Thymus (tissue), 11 donors: ENCODE data around the gene MXRA8. TPM values are rescaled to one million over a fixed set of nuclear protein-coding genes. Genes with fewer than 3 reads are reported as not detected.

Source experiments
- DNase-seq, 9 donors: peaks; one replicate each; pipeline ENCODE4 v3.0.0-alpha.2; 2013; ENCODE audit warnings: low spot score in 9 of 9, low read depth in 6 of 9, missing footprints in 1 of 9
- H3K27ac ChIP-seq, 2 donors: one replicate each; pipeline ENCODE4 v1.5.1; 2013; ENCODE audit warnings: control low read depth in 1 of 2, low read depth in 1 of 2, low read length in 1 of 2, mild to moderate bottlenecking in 1 of 2, moderate library complexity in 1 of 2
- H3K27me3 ChIP-seq, 2 donors: one replicate each; pipeline ENCODE4 v1.5.1; 2013; ENCODE audit warnings: low read length in 1 of 2; ENCODE audit not compliant: control insufficient read depth in 2 of 2, insufficient read depth in 1 of 2
- H3K36me3 ChIP-seq, 2 donors: one replicate each; pipeline ENCODE4 v1.5.1; 2013; ENCODE audit warnings: low read length in 1 of 2, mild to moderate bottlenecking in 1 of 2, moderate library complexity in 1 of 2; ENCODE audit not compliant: control insufficient read depth in 2 of 2, insufficient read depth in 2 of 2
- H3K4me1 ChIP-seq, 2 donors: one replicate each; pipeline ENCODE4 v1.5.1; 2013; ENCODE audit warnings: low read length in 2 of 2; ENCODE audit not compliant: control insufficient read depth in 2 of 2, insufficient read depth in 2 of 2
- H3K4me3 ChIP-seq, 2 donors: one replicate each; pipeline ENCODE4 v1.5.1; 2013; ENCODE audit warnings: low read length in 2 of 2, control low read depth in 1 of 2, mild to moderate bottlenecking in 1 of 2
- H3K9me3 ChIP-seq, 2 donors: one replicate each; pipeline ENCODE4 v1.5.1; 2013; ENCODE audit warnings: low read length in 1 of 2, mild to moderate bottlenecking in 1 of 2; ENCODE audit not compliant: control insufficient read depth in 2 of 2, insufficient read depth in 1 of 2
- WGBS: extraction: QIAGEN DNeasy Blood & Tissue Kit; methylation state at CpG from one replicate; pipeline ENCODE4 v1.1.7; 2013; 5-methylcytosine and 5-hydroxymethylcytosine counted together
- polyA plus RNA-seq: library from polyadenylated mRNA; stranded (reverse); fragments of 200-250 nt; gene quantifications from one replicate; pipeline ENCODE4 v1.2.3, GENCODE V29; 2013
- total RNA-seq: library from RNA; stranded (reverse); fragments of 120-200 nt; gene quantifications from one replicate; pipeline ENCODE4 v1.2.4, GENCODE V29; 2013
- donor health status: healthy.

The MXRA8 gene
- total and polyA plus RNA-seq, 2 donors, result 2.7 to 9.6 TPM

GRCh38 chr1:1356166-1356795, 2.1 kb downstream of the MXRA8 start:
- Histone ChIP-seq H3K27me3 (peaks cover 83 to 99% of the 10 kb centered on the region in 2 donors), H3K4me3 (no peak overlapping the region), H3K27ac (no peak overlapping the region)

GRCh38 chr1:1355416-1355815, 2.9 kb downstream of the MXRA8 start:
- Histone ChIP-seq H3K27me3 (peaks cover 81 to 91% of the 10 kb centered on the region in 2 donors), H3K9me3 (peaks cover 0 to 4% of the 10 kb centered on the region in 2 donors), H3K27ac (no peak overlapping the region), H3K4me1 (peaks cover 0 to 20% of the 10 kb centered on the region in 2 donors), H3K4me3 (no peak overlapping the region), H3K36me3 (no peaks in the 10 kb centered on the region)
- no peak for DNase-seq
- 5% methylated on average over 52 of the region's 52 CpGs for WGBS

More at GRCh38 chr1:1356166-1356795, 2.1 kb downstream of the MXRA8 start:
- no peak for DNase-seq
- peaks cover 0 to 4% of the 10 kb centered on the region in 2 donors for H3K9me3 ChIP-seq
- H3K4me1 ChIP-seq, result peaks cover 0 to 20% of the 10 kb centered on the region in 2 donors
- 64% methylated on average over 8 of the region's 8 CpGs for WGBS
- no peaks in the 10 kb centered on the region for H3K36me3 ChIP-seq

GRCh38 chr1:1354271-1355247, 3.8 kb downstream of the MXRA8 start:
- H3K27me3 ChIP-seq, result peaks cover 75 to 83% of the 10 kb centered on the region in 2 donors

GRCh38 chr1:1353389-1354151, 4.8 kb downstream of the MXRA8 start:
- no peak overlapping the region for H3K27ac ChIP-seq
- peaks cover 70 to 75% of the 10 kb centered on the region in 2 donors for H3K27me3 ChIP-seq
- peaks cover 0 to 11% of the 10 kb centered on the region in 2 donors for H3K4me1 ChIP-seq
- DNase-seq, result no peak
- H3K36me3 ChIP-seq, result no peaks in the 10 kb centered on the region
- peaks cover 0 to 4% of the 10 kb centered on the region in 2 donors for H3K9me3 ChIP-seq
- WGBS, result 27% methylated on average over 28 of the region's 28 CpGs
- no peak overlapping the region for H3K4me3 ChIP-seq

More at GRCh38 chr1:1354271-1355247, 3.8 kb downstream of the MXRA8 start:
- no peak overlapping the region for H3K27ac ChIP-seq
- H3K4me1 ChIP-seq, result peaks cover 0 to 20% of the 10 kb centered on the region in 2 donors
- no peak for DNase-seq
- H3K36me3 ChIP-seq, result no peaks in the 10 kb centered on the region
- WGBS, result 9% methylated on average over 116 of the region's 116 CpGs
- H3K4me3 ChIP-seq, result no peak overlapping the region
- H3K9me3 ChIP-seq, result peaks cover 0 to 4% of the 10 kb centered on the region in 2 donors

GRCh38 chr1:1352786-1353388, 5.5 kb downstream of the MXRA8 start:
- peaks cover 64 to 74% of the 10 kb centered on the region in 2 donors for H3K27me3 ChIP-seq
- peaks cover 0 to 12% of the 10 kb centered on the region in 2 donors for H3K4me1 ChIP-seq
- DNase-seq, result no peak
- H3K9me3 ChIP-seq, result peaks cover 0 to 4% of the 10 kb centered on the region in 2 donors
- no peaks in the 10 kb centered on the region for H3K36me3 ChIP-seq
- H3K27ac ChIP-seq, result no peak overlapping the region
- WGBS, result 34% methylated on average over 5 of the region's 5 CpGs
- no peak overlapping the region for H3K4me3 ChIP-seq

- no peak for DNase-seq
- Histone ChIP-seq H3K27ac (no peak overlapping the region), H3K4me1 (peaks cover 0 to 14% of the 10 kb centered on the region in 2 donors), H3K9me3 (peaks cover 0 to 4% of the 10 kb centered on the region in 2 donors), H3K27me3 (peaks cover 54 to 67% of the 10 kb centered on the region in 2 donors), H3K4me3 (no peak overlapping the region), H3K36me3 (no peaks in the 10 kb centered on the region)
- WGBS, result 86% methylated on average over 29 of the region's 29 CpGs
These were observed 6.6 kb downstream of the MXRA8 start for GRCh38 chr1:1351511-1352427.

- under 1% methylated on average over 122 of the region's 122 CpGs for WGBS
- peaks cover 0 to 4% of the 10 kb centered on the region in 2 donors for H3K9me3 ChIP-seq
- peaks cover 30 to 44% of the 10 kb centered on the region in 2 donors for H3K27me3 ChIP-seq
- peak within 1 kb of the TSS; percentile 47 to 91 for H3K27ac ChIP-seq
- peak within 1 kb of the TSS; percentile 49 to 92 for H3K4me3 ChIP-seq
- H3K4me1 ChIP-seq, result peaks cover 0 to 14% of the 10 kb centered on the region in 2 donors
- no peaks in the 10 kb centered on the region for H3K36me3 ChIP-seq
- peak; percentile 34 to 85 (median 61) for DNase-seq
These were observed 8.9 kb downstream of the MXRA8 start, which contains the start of gene DVL1 for GRCh38 chr1:1349256-1350012. DVL1 (minus strand) TSS chr1:1349418; CDS start chr1:1349065, 353 bp downstream.
